ENCODE measurements around the gene RANBP2. TPM values are rescaled to one million over a fixed set of nuclear protein-coding genes. Genes with fewer than 3 reads are reported as not detected.
"Not testable (repeated sequence)": the region's sequence is repeated elsewhere in the genome, so short reads cannot be mapped to it uniquely, and the experiment has no call there.

Gene RANBP2
- total and polyA plus RNA-seq, 2 experiments from 2014 or later = 12.9 to 47.8 TPM

GRCh38 chr2:108762618-108763017, 43.3 kb downstream of the RANBP2 start:
- H4K20me1 ChIP-seq (ENCODE audit: insufficient read depth); H3F3A ChIP-seq (ENCODE audit: insufficient read depth); H3K9me3 ChIP-seq (ENCODE audit: low read depth); H3K27ac ChIP-seq; H3K4me2 ChIP-seq (ENCODE audit: unreplicated experiment); in situ Hi-C loops (cut with MboI); H3K4me3 ChIP-seq; H3K27me3 ChIP-seq (replicated peaks; ENCODE audit: insufficient read depth); H3K4me1 ChIP-seq (ENCODE audit: insufficient read depth); H3K9ac ChIP-seq; H3K9me2 ChIP-seq (ENCODE audit: insufficient read depth); H2AFZ ChIP-seq; DNase-seq: not testable (repeated sequence)
- Histone ChIP-seq H3K79me2 (ENCODE audit: insufficient read depth) (peaks cover 26% of the 10 kb centered on the region), H3K36me3 (ENCODE audit: low read depth) (peaks cover 44% of the 10 kb centered on the region)

DNA sequence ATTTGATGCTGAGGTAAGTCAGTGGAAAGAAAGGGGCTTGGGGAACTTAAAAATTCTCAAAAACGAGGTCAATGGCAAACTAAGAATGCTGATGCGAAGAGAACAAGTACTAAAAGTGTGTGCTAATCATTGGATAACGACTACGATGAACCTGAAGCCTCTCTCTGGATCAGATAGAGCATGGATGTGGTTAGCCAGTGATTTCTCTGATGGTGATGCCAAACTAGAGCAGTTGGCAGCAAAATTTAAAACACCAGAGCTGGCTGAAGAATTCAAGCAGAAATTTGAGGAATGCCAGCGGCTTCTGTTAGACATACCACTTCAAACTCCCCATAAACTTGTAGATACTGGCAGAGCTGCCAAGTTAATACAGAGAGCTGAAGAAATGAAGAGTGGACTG, 47.4 kb downstream of the RANBP2 start:
- H3K27me3 ChIP-seq (replicated peaks; ENCODE audit: insufficient read depth); H3K9me3 ChIP-seq (ENCODE audit: low read depth); H3F3A ChIP-seq (ENCODE audit: insufficient read depth); in situ Hi-C loops (cut with MboI); H3K27ac ChIP-seq; H3K4me2 ChIP-seq (ENCODE audit: unreplicated experiment); H3K9me2 ChIP-seq (ENCODE audit: insufficient read depth); H3K4me3 ChIP-seq; H4K20me1 ChIP-seq (ENCODE audit: insufficient read depth); DNase-seq; H2AFZ ChIP-seq; H3K4me1 ChIP-seq (ENCODE audit: insufficient read depth); H3K9ac ChIP-seq: not testable (repeated sequence)
- Histone ChIP-seq H3K36me3 (ENCODE audit: low read depth) (peaks cover 50% of the 10 kb centered on the region), H3K79me2 (ENCODE audit: insufficient read depth) (peaks cover 58% of the 10 kb centered on the region)
- WGBS, 2 experiments (ENCODE audit: low coverage in 1 of 2, low lambda C conversion rate in 2 of 2, missing lambda C conversion rate in 2 of 2) = 94 to 98% methylated on average over 4 to 5 of the region's 5 CpGs

GRCh38 chr2:108767859-108768258, 48.6 kb downstream of the RANBP2 start:
- 100% methylated on average over 1 of the region's 2 CpGs for WGBS, 2 experiments (ENCODE audit: low coverage in 1 of 2, low lambda C conversion rate in 2 of 2, missing lambda C conversion rate in 2 of 2)
- H3K27ac ChIP-seq; H3K4me1 ChIP-seq (ENCODE audit: insufficient read depth); H3K9ac ChIP-seq; DNase-seq; in situ Hi-C loops (cut with MboI); H2AFZ ChIP-seq; H3K9me3 ChIP-seq (ENCODE audit: low read depth); H3K4me2 ChIP-seq (ENCODE audit: unreplicated experiment); H4K20me1 ChIP-seq (ENCODE audit: insufficient read depth); H3K9me2 ChIP-seq (ENCODE audit: insufficient read depth); H3K27me3 ChIP-seq (replicated peaks; ENCODE audit: insufficient read depth); H3K4me3 ChIP-seq; H3F3A ChIP-seq (ENCODE audit: insufficient read depth): not testable (repeated sequence)
- Histone ChIP-seq H3K79me2 (ENCODE audit: insufficient read depth) (peaks cover 64% of the 10 kb centered on the region), H3K36me3 (ENCODE audit: low read depth) (peaks cover 59% of the 10 kb centered on the region)

- H4K20me1 ChIP-seq (ENCODE audit: insufficient read depth) = no peaks in the 10 kb centered on the region
- no peak overlapping the region for H3K27ac ChIP-seq
- 91 to 92% methylated on average over 3 of the region's 3 CpGs for WGBS, 2 experiments (ENCODE audit: low coverage in 1 of 2, low lambda C conversion rate in 2 of 2, missing lambda C conversion rate in 2 of 2)
- TF ChIP-seq EZH2phosphoT487 (IDR thresholded peaks at IDR 0.05; ENCODE audit: insufficient read depth, low read depth) (no peak), EZH2 (IDR thresholded peaks at IDR 0.05; ENCODE audit: insufficient read depth, poor library complexity, severe bottlenecking) (no peak)
- no peak overlapping the region for H3K4me3 ChIP-seq
- no peak overlapping the region for H2AFZ ChIP-seq
- H3K9me2 ChIP-seq (ENCODE audit: insufficient read depth) = no peaks in the 10 kb centered on the region
- H3F3A ChIP-seq (ENCODE audit: insufficient read depth) = no peaks in the 10 kb centered on the region; the same call in 1 of the 2 replicates
- no peak overlapping the region for H3K9ac ChIP-seq
- peaks cover 69% of the 10 kb centered on the region for H3K36me3 ChIP-seq (ENCODE audit: low read depth)
- H3K79me2 ChIP-seq (ENCODE audit: insufficient read depth) = peaks cover 37% of the 10 kb centered on the region
- no peaks in the 10 kb centered on the region for H3K4me1 ChIP-seq (ENCODE audit: insufficient read depth)
- no peak overlapping the region for H3K4me2 ChIP-seq (ENCODE audit: unreplicated experiment)
- in situ Hi-C loops (cut with MboI) = no loop called here
- no peaks in the 10 kb centered on the region for H3K9me3 ChIP-seq (ENCODE audit: low read depth)
- no peaks in the 10 kb centered on the region for H3K27me3 ChIP-seq (replicated peaks; ENCODE audit: insufficient read depth)
- no peak for DNase-seq
Measured at GRCh38 chr2:108776475-108776874, 57.2 kb downstream of the RANBP2 start.

GRCh38 chr2:108778857-108779256, 59.6 kb downstream of the RANBP2 start:
- DNase-seq = no peak
- in situ Hi-C loops (cut with MboI) = no loop called here
- Histone ChIP-seq H3K4me2 (ENCODE audit: unreplicated experiment) (no peak overlapping the region), H3K4me3 (no peak overlapping the region), H3F3A (ENCODE audit: insufficient read depth) (peaks cover 5% of the 10 kb centered on the region; the same call in 1 of the 2 replicates), H3K27ac (no peak overlapping the region), H3K36me3 (ENCODE audit: low read depth) (peaks cover 67% of the 10 kb centered on the region), H3K9me2 (ENCODE audit: insufficient read depth) (no peaks in the 10 kb centered on the region), H3K9ac (no peak overlapping the region), H3K27me3 (replicated peaks; ENCODE audit: insufficient read depth) (no peaks in the 10 kb centered on the region), H3K79me2 (ENCODE audit: insufficient read depth) (peaks cover 28% of the 10 kb centered on the region), H3K9me3 (ENCODE audit: low read depth) (no peaks in the 10 kb centered on the region), H3K4me1 (ENCODE audit: insufficient read depth) (no peaks in the 10 kb centered on the region), H2AFZ (no peak overlapping the region), H4K20me1 (ENCODE audit: insufficient read depth) (no peaks in the 10 kb centered on the region)
- 97 to 98% methylated on average over 2 of the region's 2 CpGs for WGBS, 2 experiments (ENCODE audit: low coverage in 1 of 2, low lambda C conversion rate in 2 of 2, missing lambda C conversion rate in 2 of 2)
- TF ChIP-seq EZH2 (IDR thresholded peaks at IDR 0.05; ENCODE audit: insufficient read depth, poor library complexity, severe bottlenecking) (no peak), EZH2phosphoT487 (IDR thresholded peaks at IDR 0.05; ENCODE audit: insufficient read depth, low read depth) (no peak)
